Stimulated activated naive CD4-positive, alpha-beta T cell treated with Interleukin-2 at 50 U/mL for 16 hours (primary cell): ENCODE results near the gene TAL1.
"Not testable (repeated sequence)": the region's sequence is repeated elsewhere in the genome, so short reads cannot be mapped to it uniquely, and the experiment has no call there.

Experiments
- DNase-seq: peaks from one replicate; lab custom pipeline; 2025; lab: John Stamatoyannopoulos, UW

The TAL1 gene

DNA sequence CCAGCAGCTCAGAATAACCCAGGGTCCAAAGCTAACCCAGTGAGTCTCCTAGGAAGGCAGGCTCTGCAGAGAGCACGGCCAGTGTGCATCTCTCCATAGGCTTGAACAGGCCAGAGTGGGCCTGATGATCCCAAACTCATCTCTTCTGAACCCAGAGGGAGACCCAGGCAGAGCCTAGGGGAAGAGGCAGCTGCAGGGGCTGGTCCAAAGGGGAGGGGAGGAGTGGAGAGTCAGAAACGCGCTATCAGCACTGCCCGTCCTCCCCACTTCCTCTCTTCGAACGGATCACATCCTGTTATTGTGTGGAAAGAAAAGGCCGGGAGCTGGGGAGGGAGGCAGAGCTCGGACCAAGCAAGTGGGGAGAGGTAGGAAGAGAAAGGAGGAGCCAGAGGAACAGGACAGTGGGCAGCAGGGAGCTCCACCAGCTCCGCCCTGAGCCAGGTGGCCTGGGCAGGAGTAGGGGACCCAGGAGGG is 20.2 kb downstream of the TAL1 start:
- no peak for DNase-seq

DNA sequence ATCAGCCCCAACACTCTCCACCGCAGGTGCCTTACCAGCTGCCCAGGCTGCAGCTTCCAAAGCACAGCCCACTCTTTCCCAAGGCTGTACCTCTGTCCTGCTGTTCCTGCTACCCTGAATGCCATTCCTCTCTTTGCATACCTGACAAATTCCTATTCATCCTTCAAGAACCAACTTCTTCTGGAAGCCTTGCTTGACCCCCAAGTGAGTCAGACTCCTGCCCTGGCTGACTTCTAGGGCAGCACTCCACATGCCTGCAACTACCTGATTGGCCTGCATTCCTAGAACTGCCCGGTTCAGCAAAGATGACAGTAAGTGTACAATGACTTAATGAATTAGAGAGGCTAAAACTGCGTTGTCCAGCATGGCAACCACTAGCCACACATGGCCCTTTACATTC is 21.4 kb downstream of the TAL1 start:
- no peak for DNase-seq

DNA sequence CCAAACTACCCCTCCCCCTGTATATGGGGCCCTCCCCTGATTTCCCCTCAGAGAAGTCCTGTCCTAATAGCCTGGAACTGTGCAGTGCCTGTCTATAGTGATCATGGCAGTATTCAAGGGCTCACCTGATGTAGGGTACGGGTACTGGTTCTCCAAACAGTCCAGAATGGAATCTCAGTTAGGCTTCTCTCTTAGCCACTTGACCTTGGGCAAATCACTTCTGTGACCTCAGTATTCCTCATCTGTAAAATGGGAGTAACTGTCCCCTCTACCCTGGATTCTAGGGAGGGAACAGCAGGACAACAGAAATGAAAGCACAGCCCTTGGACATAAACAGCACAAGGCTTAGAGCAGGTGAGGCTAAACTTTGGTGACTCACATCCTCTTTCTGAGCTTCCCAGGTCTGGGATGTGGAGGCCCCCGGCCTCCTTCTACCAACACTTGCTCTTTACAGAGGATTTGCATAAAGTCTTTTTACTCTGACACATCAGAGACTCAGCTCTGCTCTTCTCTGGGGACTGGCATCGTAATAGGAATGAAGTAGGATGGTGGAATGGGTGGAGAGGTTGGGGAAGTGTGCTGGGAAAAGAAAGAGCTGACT is 22.2 kb downstream of the TAL1 start:
- no peak for DNase-seq

DNA sequence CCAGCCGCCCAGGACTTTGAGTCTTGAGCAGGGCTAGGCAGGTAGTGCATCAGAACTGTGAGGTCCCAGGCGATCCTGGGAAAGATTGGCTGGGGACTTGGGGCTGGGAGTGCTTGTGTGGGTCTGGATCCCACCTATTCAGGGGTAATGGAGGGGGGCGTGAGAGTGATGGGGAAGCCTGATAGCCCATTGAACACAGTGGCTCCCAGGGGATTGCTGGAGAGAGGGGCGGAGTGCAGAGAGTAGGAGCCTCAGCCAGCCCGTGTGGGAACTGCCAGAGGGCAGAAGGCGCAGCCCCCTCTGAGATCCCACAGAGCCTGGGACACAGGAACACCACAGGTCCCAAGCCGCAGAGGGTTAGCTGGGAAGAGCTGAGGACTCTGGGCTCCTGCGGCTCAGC is 22.9 kb downstream of the TAL1 start:
- no peak for DNase-seq

DNA sequence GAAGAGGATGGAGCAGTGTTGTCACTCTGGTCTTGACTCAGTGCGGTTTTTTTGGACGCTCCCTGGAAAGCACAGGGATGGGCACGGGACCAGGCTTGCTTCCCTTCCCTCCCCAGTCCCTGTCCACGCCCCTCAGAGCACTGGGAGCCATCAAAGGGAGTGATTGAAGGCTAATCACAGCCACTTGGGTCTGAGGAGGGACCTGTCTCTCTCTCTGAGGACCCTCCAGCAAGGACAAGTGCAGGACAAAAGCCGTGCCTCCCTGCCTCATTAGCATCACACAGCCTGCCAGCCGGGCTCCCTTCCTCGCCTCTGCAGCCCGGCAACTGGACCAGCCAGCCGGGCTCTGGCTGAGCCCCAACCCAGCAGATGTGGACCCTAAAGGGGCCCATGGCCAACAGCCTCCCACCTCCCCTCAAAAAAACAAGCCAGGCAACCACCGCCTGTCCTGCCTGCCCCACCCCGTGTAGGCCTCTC is 23.6 kb downstream of the TAL1 start:
- no peak for DNase-seq

DNA sequence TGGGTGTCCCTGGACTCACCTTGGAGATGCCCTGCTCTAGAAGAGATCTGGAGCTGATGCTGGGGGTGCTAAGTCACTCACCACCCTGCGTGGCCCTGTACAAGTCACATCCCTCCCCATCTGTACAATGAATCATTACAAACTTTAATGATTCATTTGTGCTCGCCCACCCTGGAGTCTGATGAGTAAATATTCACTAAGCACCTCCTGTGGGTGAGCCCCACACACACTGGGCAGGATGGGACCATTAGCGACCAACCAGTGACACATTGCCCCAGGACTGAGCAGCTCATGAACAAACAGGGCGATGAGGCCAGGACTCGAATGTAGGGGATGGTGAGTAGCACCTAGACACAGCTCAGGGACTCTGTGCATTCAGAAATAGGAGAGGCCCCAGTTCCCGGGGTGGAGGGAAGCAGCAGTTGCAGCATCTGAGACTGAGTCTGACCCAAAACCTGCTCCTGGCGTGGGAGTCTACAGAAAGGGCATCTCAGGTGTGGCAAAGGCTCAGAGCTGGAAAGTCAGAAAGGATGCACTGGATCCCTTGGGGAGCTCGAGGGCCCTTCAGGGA is 24.1 kb downstream of the TAL1 start:
- no peak for DNase-seq

DNA sequence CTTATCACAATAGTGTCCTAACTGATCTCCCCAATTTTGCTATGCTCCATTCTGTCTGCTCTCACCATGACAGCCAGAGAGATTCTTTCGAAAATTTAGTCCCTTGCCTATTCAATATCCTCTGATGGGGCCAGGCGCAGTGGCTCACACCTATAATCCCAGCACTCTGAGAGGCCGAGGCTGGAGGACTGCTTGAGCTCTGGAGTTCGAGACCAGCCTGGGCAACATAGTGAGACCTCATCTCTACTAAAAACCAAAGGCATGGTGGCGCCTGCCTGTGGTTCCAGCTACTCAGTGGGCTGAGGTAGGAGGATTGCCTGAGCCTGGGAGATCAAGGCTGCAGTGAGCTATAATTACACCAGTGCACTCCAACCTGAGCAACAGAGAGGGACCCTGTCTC is 26.1 kb downstream of the TAL1 start:
- DNase-seq = no peak

DNA sequence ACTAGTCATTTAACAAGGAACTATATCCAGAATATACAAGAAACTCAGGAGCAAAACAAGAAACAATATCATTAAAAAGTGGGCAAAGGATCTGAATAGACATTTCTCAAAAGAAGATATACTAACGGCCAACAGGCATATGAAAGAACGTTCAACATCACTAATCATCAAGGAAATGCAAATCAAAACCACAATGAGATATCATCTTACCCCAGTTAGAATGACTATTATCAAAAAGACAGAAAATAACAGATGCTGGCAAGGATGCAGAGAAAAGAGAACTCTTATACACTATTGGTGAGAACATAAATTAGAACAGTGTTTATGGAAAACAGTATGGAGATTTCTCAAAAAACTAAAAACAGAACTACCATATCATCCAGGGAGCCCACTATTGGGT is 28.5 kb downstream of the TAL1 start:
- DNase-seq = not testable (repeated sequence)

DNA sequence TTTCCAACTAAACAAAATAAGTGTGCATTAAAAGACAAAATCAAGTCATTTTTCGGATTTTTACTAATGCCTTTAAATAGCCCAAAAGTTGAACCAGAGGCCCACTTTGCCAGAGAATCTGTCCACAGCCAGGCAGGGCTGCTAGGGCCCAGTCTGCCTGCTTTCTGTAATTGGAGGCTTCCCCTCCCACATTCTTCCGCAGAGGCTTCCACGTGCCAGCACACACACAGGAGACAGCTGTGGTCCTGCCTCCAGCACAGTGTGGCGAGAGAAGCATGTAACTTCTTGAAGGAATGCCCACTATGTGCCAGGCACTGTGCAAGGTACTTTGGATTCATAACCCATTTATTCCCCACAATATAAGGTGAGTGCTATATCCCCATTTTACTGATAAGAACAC is 30.8 kb downstream of the TAL1 start:
- DNase-seq = no peak

DNA sequence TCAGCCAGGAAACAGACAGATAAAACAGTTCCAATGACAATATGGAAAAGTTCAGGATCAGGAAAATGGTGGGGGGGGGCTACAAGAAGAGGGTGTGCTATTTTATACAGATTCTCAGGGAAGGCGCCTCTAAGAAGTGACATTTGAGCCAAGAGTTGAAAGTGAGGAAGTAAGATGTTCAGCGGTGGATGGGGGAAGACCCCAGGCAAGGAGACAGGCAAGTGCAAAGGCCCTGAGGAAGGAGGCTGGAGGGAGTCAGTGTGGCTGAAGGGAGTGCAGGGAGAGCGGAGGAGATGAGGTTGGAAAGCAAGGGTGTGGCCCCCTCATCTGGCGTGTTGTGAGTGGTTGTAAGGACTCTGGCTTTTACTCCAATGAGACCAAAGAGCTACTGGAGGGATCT is 33.8 kb downstream of the TAL1 start:
- no peak for DNase-seq

DNA sequence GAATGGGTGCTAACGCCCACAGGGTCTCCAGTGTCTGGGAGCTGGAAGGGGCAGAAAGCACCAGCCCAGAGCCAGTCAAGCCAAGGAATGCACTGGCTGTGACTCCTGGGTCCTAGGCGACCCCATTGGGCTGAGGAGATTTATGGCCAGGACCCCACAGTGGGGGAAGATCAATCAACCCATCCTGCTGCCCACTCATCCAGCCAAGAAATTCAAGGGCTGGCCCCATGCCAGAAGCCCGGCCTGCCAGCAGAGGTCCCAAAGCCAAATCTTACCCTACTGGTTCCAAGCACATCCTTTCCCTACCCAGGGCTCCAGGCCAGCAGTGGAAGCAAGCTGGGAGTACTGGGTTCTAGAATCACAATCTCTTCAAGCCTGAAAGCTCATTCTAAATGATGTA is 35.4 kb downstream of the TAL1 start:
- no peak for DNase-seq

DNA sequence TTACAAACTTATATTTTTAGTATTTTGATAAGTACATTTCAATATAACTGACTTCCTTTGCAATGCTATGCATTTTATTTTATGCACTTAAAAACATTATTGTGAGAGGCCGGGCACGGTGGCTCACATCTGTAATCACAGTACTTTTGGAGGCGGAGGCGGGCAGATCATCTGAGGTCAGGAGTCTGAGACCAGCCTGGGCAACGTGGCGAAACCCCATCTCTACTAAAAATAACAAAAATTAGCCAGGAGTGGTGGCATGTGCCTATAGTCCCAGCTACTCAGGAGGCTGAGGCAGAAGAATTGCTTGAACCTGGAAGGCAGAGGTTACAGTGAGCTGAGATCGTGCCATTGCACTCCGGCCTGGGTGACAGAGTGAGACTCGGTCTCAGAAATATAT is 36.0 kb downstream of the TAL1 start:
- not testable (repeated sequence) for DNase-seq

DNA sequence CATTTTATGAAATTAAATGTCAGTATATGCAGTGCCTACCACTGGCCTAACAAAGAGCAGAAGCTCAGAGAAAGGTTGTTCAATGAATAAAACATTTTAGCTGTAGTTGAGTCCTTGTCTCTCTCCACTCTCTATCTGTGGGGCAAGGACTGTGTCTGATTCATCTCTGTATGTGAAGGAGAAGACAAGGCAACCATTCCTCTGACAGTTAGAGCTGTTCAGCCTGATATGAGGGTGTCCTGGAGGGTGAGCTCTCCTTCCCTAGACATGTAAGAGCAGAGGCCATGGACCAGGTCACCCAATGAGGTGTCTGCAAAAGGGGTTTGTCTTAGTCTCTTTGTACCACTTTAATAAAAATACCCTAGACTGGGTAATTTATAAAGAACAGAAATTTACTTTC is 37.7 kb downstream of the TAL1 start:
- no peak for DNase-seq

DNA sequence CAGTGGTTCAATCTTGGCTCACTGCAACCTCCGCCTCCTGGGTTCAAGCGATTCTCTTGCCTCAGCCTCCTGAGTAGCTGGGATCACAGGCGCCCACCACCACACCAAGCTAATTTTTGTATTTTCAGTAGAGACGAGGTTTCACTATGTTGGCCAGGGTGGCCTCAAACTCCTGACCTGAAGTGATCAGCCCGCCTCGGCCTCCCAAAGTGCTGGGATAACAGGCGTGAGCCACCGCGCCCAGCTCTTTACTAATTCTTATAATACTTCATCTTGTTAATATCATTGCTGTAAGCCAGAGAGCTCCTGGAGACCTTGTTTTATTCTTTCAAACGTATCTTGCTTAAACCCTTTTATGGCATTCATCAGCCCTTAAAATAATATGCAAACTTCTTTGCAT is 38.5 kb downstream of the TAL1 start:
- DNase-seq = not testable (repeated sequence)

DNA sequence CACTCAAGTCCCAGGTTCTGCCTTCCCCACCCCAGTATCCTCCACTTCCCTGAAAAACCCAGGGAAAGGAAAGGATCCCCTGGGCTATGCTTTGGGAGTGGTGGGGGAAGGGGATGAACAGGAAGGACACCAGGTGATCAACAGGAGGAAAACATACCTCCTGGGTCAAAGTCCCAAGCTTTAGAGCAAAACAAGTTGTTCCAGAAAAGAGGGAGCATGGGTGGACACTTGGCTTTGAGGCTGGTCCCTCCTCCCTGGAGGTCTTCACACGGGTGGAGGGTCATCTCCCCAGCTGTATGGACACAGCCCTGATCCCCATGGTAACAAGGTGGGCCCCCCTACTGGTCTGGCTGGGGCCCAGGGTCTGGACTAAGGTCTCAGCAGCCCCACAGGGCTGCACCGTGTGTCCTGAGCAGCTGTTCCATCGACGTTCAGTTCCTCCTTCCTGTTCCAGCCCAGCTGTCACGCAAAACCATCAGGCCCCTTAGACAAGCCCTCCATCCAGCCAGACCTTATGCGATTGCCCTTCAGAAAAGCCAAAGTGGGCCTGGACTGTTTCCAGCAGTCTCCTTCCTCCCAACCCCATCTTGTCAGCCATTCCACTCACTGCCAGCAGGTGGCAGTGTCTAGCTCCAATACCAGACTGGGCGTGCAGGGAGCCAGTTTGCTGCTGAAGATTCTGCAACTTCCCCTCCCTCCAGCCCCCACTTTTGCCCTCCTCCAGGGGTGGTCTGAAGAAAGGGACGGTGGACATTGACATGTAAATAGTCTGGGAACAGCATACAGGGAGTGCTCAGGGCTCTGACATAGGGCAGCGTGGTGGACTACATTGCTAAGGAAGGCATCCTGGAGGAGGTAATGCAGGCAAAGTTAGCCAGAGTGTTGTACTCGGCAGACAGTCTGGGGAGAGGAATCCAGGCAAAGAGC is 39.3 kb downstream of the TAL1 start:
- peak; percentile 22 for DNase-seq

DNA sequence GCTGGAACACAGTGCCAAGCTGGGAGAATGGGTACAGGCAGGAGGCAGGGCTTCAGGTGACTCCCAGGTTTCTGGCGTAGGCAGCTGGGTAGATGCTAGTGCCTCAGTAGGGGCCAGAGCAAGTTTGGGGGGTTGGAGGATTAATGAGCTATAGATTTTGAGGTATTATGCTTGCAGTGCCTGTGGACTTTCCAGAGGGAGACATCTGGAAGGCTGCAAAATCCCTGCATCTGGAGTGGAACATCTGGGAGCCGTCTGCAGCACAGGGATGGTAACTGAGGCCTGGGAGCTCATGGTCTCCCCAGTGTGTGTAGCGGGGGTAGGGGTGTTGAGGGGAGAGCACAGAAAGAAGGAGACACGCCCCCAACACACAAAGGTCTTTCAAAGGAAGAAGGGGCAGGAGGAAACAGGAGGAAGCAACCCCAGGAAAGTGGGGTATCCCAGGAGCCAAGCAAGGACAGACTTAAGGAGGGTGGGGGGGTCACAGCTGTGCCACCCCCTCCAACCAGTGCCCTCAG is 40.0 kb downstream of the TAL1 start:
- DNase-seq = no peak

DNA sequence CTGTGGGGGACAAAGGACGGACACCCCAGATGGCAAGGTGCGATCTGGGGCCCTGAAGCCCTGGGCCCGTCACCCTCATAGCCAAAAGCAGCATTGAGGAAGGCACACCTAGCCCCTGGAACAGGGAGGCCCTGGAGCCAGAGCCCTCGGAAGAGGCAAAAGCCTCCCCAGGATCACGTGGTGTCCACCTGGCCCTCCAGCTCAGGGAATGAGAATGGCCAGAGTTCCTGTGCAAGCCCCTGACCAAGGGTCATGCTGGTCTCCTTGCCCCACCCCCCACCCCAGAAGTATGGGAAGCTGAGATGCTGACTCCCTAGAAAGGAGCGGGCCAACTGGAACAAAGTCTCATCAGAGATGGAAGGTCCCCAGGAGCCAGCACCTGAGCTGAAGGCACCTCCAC is 41.2 kb downstream of the TAL1 start:
- DNase-seq = no peak

DNA sequence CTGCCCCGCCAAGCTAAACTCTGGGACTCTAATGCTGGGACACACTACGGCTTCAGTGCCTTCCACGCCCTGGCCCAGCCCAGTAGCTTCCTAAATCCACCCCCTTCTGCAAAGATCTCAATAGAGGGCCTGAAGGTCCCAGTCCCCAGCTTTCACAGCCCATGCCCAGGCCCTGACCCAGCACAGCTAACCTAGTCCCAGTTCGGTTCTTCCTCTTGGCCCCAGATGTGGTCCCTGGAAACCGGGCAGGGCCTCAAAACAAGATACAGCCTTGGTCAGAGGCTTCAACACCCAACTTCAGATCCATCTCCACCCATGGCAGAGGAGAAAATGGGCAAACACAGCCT is 41.5 kb downstream of the TAL1 start:
- DNase-seq = no peak

DNA sequence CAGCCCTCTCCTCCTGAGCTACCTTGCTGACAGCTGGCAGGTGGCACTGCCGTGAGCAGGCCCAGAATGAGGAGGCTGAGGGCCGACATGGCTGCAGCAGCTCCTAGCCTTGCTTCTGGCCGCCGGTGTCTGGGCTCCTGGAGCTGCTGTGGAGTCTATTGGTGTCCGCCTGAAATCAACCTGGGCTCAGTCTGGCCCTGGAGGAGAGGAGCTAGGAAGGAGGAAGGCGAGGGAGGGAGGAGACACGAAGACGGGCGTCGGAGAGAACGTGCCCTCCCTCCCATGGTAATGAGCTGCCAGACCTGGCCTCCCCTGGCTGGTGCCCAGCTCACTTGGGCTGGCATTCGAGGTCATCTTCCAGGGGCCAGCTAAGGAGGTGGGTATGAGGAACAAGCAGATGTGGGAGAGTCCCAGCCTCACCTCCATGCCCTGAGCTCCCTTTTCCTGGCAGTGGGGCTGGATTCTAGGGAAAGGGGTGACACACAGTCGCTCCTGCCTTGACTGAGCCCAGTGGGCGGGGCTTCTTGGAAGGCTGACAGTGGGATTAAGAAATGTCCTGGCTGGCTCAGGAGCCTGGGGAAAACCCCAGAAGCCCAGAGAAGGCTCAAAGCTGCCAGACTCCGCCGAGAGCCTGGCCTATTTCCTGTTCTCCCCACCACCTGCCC is 42.0 kb downstream of the TAL1 start, which contains the start of gene PDZK1IP1:
Gene PDZK1IP1 (minus strand): TSS at position 193 of the 665 bp plus-strand sequence. CDS start 104 bp downstream, at position 89.
- no peak for DNase-seq

DNA sequence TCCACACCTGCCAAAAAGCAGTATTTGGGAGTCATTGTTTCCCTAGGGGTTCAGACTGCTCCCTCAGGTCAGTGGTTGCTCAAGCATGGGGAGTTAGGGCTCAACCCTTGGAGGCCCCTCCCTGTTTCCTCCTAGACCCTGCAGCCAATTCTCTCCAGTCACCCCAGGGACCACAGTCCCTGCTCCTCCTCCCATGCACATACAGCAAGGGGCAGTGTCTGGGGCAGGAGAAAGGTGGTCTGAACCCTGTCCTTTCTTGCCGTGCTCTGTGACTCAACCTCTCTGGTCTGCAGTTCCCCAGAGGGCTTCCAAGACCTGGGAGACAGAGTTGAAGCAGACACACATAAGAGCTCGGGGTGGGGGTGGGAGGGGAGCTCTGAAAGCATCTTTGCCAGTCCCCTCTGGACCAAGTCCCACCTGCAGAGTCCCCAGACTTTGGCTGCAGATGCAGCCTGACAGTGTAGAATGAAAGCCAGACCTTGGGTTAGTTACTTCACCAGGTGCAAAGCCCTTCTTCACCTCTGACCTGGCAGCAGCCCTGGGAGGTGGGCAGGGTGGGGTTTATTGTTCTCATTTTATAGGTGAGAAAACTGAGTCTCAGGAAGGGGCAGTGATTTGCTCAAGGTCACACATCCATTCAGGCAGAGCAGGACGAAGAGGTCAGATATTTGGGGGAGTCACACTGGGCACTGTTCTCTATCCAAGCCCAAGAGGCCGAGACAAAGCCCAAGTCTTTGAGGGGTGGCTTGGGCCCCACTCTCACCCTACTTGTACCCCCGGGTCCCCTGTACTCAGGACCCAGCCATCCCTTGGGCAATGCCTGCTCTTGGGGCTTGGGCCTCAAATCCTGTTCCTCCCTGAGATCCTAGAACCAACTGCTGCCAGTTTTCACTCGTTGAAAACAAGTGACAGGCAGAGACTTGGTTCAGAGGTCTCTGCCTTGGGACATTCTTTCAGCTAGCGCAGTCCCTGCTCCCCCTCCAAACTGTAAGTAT is 42.9 kb downstream of the TAL1 start:
- no peak for DNase-seq

DNA sequence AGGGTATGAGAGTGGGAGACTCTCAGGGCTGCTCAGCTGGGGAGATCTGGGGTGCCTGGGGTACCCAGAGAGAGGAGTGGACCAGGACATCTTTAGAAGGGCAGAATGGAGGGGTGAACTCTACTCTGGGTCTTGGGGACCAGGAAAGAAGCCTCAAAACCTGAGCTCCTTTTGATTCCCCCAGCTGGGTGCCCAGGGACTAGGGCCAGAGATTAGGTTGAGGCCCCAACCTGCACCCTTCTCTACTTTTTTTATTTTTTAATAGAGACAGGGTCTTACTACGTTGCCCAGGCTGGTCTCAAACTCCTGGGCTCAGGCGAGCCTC is 44.1 kb downstream of the TAL1 start:
- no peak for DNase-seq
